ENCODE data around the gene KLHL13.

The KLHL13 gene

DNA sequence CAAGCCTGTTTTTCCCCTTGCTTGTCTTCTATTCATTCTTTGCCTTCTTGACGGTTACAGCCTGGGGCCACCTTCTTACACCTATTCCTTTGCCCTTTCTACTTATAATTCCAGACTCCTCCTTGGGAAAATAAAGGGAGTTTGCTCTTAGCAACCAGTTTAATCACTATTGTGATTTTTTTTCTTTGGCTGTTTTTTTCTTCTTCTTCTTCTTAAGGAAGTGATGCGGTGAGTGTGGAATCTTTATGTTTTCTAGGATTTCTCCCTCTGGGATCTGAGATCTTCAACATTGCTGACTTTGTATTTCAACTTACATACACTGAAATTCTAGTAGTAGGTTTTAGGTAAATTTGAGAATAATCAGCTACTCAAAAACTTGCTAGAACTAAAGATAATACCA lies 1.1 kb upstream of the KLHL13 start:
- Histone ChIP-seq H3K9me3 (ENCODE audit: insufficient read depth, low read depth, low read length) (no peaks in the 10 kb centered on the region), H3K4me1 (ENCODE audit: insufficient read depth, low read length, poor library complexity, severe bottlenecking) (no peaks in the 10 kb centered on the region), H3K79me2 (ENCODE audit: insufficient read depth, low read length) (no peaks in the 10 kb centered on the region), H4K20me1 (ENCODE audit: insufficient read depth, low read length, poor library complexity, severe bottlenecking) (no peaks in the 10 kb centered on the region), H3K27me3 (ENCODE audit: insufficient read depth, low read length, poor library complexity, severe bottlenecking) (no peaks in the 10 kb centered on the region), H3F3A (ENCODE audit: low read depth) (no peaks in the 10 kb centered on the region), H3K4me2 (ENCODE audit: low read depth, low read length, poor library complexity, severe bottlenecking) (no peak overlapping the region), H3K36me3 (ENCODE audit: insufficient read depth, low read length) (no peaks in the 10 kb centered on the region), H3K9me2 (replicated peaks; ENCODE audit: low read depth, low read length) (no peaks in the 10 kb centered on the region), H2AFZ (ENCODE audit: low read length) (no peak overlapping the region), H3K4me3 (ENCODE audit: low read length, poor library complexity, severe bottlenecking) (no peak overlapping the region), H3K9ac (ENCODE audit: low read depth, low read length, poor library complexity, severe bottlenecking) (no peak overlapping the region)
- TF ChIP-seq, protein P1, sequence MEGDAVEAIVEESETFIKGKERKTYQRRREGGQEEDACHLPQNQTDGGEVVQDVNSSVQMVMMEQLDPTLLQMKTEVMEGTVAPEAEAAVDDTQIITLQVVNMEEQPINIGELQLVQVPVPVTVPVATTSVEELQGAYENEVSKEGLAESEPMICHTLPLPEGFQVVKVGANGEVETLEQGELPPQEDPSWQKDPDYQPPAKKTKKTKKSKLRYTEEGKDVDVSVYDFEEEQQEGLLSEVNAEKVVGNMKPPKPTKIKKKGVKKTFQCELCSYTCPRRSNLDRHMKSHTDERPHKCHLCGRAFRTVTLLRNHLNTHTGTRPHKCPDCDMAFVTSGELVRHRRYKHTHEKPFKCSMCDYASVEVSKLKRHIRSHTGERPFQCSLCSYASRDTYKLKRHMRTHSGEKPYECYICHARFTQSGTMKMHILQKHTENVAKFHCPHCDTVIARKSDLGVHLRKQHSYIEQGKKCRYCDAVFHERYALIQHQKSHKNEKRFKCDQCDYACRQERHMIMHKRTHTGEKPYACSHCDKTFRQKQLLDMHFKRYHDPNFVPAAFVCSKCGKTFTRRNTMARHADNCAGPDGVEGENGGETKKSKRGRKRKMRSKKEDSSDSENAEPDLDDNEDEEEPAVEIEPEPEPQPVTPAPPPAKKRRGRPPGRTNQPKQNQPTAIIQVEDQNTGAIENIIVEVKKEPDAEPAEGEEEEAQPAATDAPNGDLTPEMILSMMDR (conservative IDR thresholded peaks at IDR 0.05; ENCODE audit: low read length), result no peak
- no peak for TF ChIP-seq EZH2phosphoT487 (IDR thresholded peaks at IDR 0.05; ENCODE audit: borderline replicate concordance)

DNA sequence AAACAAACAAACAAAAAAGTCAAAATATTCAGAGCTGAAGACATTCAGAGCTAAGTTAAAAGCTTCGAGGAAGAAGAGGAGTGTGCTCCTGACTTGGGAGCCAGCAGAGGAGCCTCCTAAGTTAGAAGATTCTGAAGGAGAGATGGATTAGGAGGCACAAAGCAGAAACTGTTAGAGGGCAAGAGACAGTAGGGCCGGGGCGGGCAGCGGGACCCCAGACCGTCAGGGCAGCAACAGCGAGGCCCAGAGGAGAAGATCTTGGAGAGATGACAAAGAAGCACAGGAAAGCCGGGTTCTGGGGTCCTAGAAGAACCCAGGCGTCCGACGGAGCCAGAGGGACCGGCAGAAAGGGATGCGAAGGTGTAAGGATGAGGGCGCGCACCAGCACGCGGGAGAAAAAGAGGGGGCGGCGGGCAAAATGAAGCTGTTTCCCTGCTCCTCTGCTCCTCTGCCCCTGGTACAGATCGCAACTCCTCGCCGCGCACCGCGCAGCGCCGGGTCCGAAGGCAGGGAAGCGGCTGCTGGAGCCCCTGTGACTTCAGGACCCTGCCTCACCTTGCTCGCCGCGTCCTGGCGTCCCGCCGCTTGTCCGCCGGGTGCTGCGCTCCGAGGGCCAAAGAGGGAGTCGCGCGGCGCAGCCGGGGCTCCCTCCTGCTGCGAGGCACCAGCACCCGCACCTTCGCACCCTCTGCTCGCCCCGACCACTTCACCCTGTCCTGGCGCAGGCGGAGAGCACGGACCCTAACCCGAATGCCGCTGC lies 477 bp downstream of the KLHL13 start:
- Histone ChIP-seq H3F3A (ENCODE audit: low read depth) (no peaks in the 10 kb centered on the region), H3K36me3 (ENCODE audit: insufficient read depth, low read length) (no peaks in the 10 kb centered on the region), H3K9me3 (ENCODE audit: insufficient read depth, low read depth, low read length) (no peaks in the 10 kb centered on the region), H3K9me2 (replicated peaks; ENCODE audit: low read depth, low read length) (no peaks in the 10 kb centered on the region), H3K4me3 (ENCODE audit: low read length, poor library complexity, severe bottlenecking) (no peak overlapping the region), H3K4me1 (ENCODE audit: insufficient read depth, low read length, poor library complexity, severe bottlenecking) (no peaks in the 10 kb centered on the region), H3K9ac (ENCODE audit: low read depth, low read length, poor library complexity, severe bottlenecking) (no peak overlapping the region), H2AFZ (ENCODE audit: low read length) (no peak overlapping the region), H4K20me1 (ENCODE audit: insufficient read depth, low read length, poor library complexity, severe bottlenecking) (no peaks in the 10 kb centered on the region), H3K4me2 (ENCODE audit: low read depth, low read length, poor library complexity, severe bottlenecking) (no peak overlapping the region), H3K27me3 (ENCODE audit: insufficient read depth, low read length, poor library complexity, severe bottlenecking) (no peaks in the 10 kb centered on the region), H3K79me2 (ENCODE audit: insufficient read depth, low read length) (no peaks in the 10 kb centered on the region)
- TF ChIP-seq EZH2phosphoT487 (IDR thresholded peaks at IDR 0.05; ENCODE audit: borderline replicate concordance), result no peak
- TF ChIP-seq, protein P1 (conservative IDR thresholded peaks at IDR 0.05; ENCODE audit: low read length), result no peak

DNA sequence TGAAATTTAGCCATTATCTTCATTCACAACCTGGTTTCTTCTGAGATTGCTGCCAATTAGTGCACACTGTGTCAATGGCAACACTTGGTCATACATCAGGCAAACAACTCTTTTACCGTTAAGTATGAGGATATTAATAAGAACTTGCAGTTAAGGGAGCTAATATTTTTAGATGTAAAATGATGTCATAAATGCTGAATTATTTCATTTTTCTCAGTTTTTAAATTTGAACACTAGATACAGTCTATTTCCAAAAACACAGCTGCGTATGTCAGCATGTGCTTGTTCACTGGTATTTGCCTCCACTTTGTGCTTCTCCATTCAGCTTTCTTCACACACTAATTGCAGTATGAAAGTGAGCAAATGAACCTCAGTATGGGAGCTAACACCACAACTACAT lies 1.6 kb downstream of the KLHL13 start:
- Histone ChIP-seq H3K9me2 (replicated peaks; ENCODE audit: low read depth, low read length) (no peaks in the 10 kb centered on the region), H3K4me3 (ENCODE audit: low read length, poor library complexity, severe bottlenecking) (no peak overlapping the region), H3F3A (ENCODE audit: low read depth) (no peaks in the 10 kb centered on the region), H3K79me2 (ENCODE audit: insufficient read depth, low read length) (no peaks in the 10 kb centered on the region), H3K9me3 (ENCODE audit: insufficient read depth, low read depth, low read length) (no peaks in the 10 kb centered on the region), H3K9ac (ENCODE audit: low read depth, low read length, poor library complexity, severe bottlenecking) (no peak overlapping the region), H3K4me2 (ENCODE audit: low read depth, low read length, poor library complexity, severe bottlenecking) (no peak overlapping the region), H3K4me1 (ENCODE audit: insufficient read depth, low read length, poor library complexity, severe bottlenecking) (no peaks in the 10 kb centered on the region), H3K36me3 (ENCODE audit: insufficient read depth, low read length) (no peaks in the 10 kb centered on the region), H2AFZ (ENCODE audit: low read length) (no peak overlapping the region), H3K27me3 (ENCODE audit: insufficient read depth, low read length, poor library complexity, severe bottlenecking) (no peaks in the 10 kb centered on the region), H4K20me1 (ENCODE audit: insufficient read depth, low read length, poor library complexity, severe bottlenecking) (no peaks in the 10 kb centered on the region)
- no peak for TF ChIP-seq EZH2phosphoT487 (IDR thresholded peaks at IDR 0.05; ENCODE audit: borderline replicate concordance)
- TF ChIP-seq, protein P1 (conservative IDR thresholded peaks at IDR 0.05; ENCODE audit: low read length), result no peak

All from Loucy (cell line).